Stomach (tissue), 4 donors: ENCODE results near the gene RIT1.

Source experiments
- EP300 ChIP-seq: sonication (generic); formaldehyde crosslinking; IDR thresholded peaks from one replicate; pipeline ENCODE4 v1.6.1; 2017; ENCODE audit warnings: antibody characterized with exemption
- POLR2A ChIP-seq, 4 donors: fragments of 450-650 bp; IDR thresholded peaks; one replicate each; pipeline ENCODE4 v1.6.1; 2016; ENCODE audit warnings: antibody characterized with exemption in 4 of 4, control low read depth in 2 of 4, mild to moderate bottlenecking in 1 of 4, moderate library complexity in 1 of 4
- POLR2AphosphoS5 ChIP-seq, 3 donors: sonication (generic); formaldehyde crosslinking; IDR thresholded peaks; one replicate each; pipeline ENCODE4 v1.6.1; 2016; ENCODE audit warnings: antibody characterized with exemption in 3 of 3
- TF ChIP-seq, protein P1 (sequence below), 7 experiments: fragments of 450-650 bp in 4 of 7; fragments of 200-600 bp in 3 of 7; sonication (generic) in 3 of 7; IDR thresholded peaks; one replicate each; pipeline ENCODE4 v1.5.1; 2016 to 2019; ENCODE audit warnings: antibody characterized with exemption in 7 of 7, control low read depth in 2 of 7, mild to moderate bottlenecking in 1 of 7

DNA sequence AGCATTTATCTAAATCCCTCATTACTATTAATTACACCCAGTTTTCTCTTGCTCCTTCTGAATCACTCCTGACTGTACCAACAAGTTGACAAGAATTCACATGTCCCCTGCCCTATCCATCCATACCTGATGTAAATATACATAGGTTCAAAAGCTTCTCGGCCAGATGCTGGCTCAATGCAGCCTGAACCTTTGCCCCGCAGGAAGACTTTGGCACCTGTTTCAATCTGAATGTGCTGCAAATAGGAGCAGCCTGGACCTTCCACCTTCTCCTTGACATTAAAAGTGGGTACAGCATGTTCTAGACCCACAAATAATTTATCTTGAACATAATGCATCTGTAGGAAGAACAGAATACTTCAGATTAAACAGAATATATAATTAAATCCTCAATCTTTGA, 14.4 kb upstream of the RIT1 start:
- TF ChIP-seq, protein P1, sequence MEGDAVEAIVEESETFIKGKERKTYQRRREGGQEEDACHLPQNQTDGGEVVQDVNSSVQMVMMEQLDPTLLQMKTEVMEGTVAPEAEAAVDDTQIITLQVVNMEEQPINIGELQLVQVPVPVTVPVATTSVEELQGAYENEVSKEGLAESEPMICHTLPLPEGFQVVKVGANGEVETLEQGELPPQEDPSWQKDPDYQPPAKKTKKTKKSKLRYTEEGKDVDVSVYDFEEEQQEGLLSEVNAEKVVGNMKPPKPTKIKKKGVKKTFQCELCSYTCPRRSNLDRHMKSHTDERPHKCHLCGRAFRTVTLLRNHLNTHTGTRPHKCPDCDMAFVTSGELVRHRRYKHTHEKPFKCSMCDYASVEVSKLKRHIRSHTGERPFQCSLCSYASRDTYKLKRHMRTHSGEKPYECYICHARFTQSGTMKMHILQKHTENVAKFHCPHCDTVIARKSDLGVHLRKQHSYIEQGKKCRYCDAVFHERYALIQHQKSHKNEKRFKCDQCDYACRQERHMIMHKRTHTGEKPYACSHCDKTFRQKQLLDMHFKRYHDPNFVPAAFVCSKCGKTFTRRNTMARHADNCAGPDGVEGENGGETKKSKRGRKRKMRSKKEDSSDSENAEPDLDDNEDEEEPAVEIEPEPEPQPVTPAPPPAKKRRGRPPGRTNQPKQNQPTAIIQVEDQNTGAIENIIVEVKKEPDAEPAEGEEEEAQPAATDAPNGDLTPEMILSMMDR (IDR thresholded peaks at IDR 0.05) = no peak
- TF ChIP-seq POLR2AphosphoS5 (IDR thresholded peaks at IDR 0.05) (no peak), POLR2A (IDR thresholded peaks at IDR 0.05) (no peak), EP300 (no peak)
